Medulla oblongata (tissue), 1 donor: Measurements from ENCODE around the gene CCDC9.

Source experiments
- DNase-seq: peaks from one replicate; pipeline ENCODE4 v3.0.0-alpha.2; 2015; ENCODE audit errors: extremely low spot score

CCDC9 gene

DNA sequence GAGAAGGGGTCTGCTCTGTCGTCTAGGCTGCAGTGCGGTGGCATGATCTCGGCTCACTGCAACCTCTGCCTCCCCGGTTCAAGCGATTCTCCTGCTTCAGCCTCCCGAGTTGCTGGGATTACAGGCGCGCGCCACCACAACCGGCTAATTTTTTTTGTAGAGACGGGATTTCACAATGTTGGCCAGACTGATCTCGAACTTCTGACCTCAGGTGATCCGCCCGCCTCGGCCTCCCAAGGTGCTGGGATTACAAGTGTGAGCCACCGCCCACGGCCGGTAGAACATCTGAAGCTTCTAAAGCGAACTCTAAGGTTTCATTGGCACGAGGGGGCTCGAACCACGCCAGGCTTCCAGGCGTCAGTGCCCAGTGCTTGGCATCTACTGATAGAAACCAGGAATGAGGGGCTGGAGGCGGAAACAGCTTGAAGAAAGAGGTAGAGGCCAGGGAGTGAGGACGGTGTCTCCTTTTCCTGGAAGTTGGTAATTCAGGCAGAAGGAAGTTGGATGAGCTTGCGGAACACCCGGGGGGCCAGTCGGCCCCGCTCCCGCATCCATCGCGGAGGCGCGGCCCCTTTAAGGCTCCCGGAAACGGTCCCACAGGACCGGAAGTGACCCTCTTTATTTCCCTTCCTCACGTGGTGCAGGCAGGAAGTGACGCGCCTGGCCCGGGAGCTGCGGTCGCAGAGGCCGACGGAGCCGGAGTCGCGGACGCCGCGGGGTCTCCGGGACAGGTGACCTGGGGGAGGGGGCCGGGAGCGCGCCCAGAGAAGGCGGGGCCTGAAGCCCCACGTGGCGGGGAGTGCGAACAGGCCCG, at the start of gene CCDC9:
Gene CCDC9, plus strand, starts transcription at position 647 of the 814 bp plus-strand sequence. CDS start 1,876 bp downstream, outside the sequence.
- peak; percentile 97 for DNase-seq

DNA sequence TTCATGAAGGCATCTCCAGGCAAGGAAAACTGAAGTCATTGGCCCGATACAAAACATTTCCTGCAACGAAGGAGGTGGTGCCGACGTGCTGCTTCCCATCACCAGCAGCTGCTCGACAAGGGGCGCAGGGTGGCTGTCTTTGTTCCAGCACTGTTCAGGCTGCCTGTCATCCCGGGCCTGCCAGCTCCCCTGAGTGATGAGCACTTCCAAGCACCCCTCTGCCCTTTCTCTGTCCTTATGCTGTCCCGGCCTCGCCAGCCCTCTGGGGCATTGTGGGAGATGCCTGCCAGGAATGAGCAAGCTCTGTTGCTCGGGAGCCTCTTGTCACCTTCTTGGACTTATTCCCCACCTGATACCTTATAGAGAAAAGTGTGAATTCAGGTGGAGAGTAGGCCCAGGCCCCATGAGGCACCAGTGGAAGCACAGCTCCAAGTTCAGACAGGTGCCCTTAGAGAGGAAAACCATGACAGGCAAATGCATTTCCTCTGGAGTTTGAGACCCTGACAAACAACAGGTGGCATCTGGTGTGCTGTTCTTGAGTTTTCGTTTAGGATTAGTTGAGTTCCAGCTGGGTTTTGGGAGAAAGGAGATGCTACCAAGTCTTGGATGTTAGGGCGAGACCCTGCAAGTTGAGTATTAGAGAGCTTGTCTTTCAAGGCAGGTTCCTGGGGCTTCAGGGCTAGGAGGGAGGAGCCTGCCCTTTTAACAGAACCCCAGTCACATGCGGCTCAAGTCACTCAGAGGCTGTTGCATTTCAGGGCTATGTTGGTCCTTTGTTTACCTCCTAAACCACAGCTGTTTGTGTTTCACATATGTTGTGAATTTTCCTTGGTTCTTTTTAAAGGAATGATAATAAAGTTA, 46.8 kb upstream of the CCDC9 start:
- no peak for DNase-seq

DNA sequence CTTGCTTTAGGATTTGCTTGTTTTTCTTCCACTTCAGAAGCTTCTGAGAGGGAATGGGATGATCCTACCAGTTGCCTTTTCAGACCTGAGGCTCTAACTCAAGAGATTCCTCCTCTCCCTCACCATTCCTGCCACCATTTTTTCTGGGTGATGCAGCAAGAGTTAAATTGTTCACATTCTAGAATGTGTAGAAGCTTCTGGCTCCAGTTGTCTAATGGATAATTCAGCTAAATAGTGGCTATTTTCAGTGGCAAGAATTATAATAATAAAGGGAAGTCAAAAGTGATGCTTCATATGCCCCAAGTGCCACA, 46.2 kb upstream of the CCDC9 start:
- no peak for DNase-seq

DNA sequence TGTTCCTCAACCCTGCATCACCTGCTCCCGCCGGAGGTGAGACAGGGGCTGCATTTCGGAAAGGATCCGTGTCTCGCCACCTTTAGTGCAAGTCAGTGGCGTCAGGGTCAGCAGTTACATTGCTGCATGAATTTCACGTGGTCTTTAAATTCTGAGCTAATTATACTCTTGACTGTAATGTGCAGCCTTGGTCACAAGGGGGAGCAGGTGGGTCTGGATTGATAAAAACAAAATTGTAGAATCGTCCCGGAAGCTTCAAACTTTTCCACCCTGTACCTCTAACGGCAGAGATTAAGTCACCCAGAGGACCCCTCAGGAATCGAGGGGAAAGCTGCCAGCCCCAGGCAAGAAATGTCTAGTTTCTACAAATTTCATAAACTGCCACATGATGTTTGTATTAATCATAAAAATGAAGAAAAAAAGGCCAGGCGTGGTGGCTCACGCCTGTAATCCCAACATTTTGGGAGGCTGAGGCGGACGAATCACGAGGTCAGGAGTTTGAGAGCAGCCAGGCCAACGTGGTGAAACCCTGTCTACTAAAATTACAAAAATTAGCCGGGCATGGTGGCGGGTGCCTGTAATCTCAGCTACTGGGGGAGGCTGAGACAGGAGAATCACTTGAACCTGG, 45.5 kb upstream of the CCDC9 start:
- peak; percentile 86 for DNase-seq

DNA sequence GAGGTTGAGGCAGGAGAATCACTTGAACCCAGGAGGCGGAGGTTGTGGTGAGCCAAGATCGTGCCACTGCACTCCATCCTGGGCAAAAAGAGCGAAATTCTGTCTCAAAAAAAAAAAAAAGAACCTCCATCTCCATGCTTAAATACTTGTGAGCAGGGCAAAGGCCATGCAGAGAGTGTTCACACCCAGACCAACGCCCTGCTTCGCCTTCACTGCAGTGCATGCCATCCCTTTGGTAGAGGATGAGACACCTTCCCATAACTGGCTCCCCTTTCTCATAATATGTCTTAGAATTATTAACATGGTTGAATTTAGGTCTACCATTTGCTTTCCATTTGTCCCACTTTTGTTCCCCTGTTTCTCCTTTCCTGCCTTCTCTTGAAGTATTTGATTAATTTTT, 40.7 kb upstream of the CCDC9 start:
- no peak for DNase-seq

DNA sequence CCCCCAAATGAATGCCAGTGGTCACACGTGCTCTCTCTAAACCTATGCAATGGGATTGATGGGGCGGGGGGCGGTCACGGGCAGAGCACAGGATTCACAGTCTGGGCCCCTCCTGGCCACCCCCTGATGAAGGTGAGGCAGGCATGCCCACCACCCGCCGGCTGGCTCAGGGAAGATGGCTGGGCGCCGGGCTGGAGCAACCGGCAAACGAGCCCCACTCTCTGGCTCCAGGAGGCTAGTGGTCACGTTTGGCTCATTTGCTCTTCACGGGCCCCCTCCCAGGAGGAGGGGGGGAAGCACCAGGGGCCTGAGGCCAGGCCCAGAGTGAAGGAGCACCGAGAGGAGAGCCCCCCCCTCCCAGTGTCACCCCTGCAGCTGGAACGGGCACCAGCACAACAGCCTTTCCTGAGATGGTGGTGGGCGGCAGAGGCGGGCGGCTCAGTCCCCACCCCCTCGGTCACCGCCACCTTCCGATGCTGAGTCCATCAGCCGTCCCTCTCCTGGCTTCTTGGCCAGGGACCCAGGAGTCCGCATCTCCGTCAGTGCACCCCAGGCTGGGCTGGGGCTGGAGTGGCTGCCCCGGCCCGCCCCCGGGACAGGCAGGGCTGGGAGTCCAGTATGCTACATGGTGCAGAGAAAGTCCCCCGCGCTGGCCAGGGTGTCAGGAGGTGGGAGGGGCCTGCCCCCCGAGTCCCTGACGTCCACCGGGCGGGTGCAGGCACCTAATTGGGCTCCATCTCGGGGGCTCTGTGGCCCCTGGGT, 35.1 kb upstream of the CCDC9 start:
- DNase-seq: no peak

DNA sequence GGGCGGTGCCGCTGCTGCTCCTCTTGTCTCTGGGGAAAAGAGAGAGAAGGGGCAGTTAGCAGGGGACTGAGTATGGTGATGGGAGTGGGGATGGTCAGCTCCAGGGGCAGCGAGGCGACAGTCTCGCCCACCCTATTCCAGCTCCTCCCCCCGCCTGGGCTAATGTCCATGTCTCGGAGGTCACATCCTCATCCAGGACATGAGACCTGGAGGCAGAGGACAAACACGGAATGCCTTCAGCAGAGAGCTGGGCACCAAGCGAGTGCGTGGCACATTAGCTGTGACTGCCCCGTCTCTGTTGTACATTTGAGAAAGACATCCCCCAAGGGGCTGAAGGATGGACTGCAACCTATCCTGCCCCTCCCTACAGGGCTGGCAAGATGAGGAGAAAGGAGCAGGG, 34.4 kb upstream of the CCDC9 start:
- DNase-seq: no peak

DNA sequence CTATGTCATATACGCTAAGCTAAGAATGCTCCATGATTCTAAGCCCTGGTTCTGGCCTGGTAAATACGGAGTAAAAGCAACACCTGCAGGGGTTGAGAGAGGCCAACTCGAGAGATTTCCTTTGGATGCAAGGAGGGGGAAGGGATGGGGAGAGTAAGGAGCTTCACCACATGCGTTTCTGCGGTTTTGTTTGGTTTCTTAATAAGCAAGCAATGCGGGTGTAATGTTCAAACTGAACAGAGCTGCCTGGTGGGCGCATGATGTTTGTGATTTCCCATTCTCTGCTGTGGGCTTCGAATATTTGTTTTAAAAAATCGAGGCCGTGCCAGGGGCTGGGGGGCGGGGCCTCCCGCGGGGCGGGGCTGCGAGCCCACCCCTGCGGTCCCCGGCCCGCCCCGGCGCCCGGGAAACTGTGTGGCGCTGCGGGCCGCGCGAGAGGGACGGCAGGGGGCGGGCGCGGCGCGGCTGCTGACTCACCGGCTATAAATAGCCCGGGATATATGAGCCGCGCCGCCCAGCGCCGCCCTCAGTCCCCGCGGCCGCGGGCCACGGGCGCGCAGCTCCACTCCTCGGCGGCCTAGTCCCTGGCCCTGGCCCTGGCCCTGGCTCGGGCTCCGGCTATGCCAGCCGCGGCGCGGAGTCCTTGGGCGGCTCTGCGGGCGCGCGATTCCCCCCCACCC, 30.4 kb upstream of the CCDC9 start:
- peak; percentile 92 for DNase-seq

DNA sequence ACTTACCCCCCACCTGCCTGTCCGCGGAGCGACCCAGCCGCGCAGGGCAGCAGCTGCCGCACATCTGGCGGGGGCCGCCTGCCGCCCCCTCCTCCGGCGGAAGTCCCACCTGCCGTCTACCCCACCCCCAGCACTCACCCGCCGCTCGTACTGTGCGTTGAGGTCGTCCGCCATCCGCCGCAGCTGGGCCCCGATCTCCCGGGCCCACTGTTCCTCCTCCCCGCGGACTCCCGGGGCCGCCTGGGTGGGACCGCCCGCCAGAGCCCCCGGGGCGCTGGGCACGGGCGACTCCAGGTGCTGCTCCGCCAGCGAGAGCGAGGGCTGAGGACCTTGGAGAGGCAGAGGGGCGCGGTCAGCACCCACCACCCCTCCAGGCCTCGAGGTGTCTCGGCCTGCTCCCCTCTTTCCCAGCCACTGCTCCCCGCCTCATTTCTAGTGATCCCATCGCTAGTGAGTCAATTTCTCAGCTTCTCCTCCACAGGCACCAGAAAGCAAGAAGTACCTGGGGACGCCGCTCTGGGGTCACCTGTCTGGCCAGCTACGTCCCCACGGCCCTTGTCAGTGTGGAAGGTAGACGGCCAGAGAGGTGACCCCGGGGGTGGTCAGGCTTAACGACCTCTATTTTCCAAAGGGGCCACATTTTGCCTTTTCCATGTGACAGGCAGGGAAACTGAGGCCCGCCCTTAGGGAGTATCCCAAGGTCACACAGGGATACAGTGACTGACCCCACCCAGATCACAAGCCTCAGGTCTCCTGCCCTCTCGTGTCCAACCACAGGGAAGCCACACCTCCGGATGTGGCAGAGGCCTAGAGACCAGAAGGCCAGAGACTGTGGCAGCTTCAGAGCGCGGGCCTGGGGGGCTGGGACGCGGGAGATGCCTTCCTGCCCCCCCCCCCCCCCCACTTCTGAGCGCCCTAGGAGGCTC, 29.6 kb upstream of the CCDC9 start:
- DNase-seq: peak; percentile 88

DNA sequence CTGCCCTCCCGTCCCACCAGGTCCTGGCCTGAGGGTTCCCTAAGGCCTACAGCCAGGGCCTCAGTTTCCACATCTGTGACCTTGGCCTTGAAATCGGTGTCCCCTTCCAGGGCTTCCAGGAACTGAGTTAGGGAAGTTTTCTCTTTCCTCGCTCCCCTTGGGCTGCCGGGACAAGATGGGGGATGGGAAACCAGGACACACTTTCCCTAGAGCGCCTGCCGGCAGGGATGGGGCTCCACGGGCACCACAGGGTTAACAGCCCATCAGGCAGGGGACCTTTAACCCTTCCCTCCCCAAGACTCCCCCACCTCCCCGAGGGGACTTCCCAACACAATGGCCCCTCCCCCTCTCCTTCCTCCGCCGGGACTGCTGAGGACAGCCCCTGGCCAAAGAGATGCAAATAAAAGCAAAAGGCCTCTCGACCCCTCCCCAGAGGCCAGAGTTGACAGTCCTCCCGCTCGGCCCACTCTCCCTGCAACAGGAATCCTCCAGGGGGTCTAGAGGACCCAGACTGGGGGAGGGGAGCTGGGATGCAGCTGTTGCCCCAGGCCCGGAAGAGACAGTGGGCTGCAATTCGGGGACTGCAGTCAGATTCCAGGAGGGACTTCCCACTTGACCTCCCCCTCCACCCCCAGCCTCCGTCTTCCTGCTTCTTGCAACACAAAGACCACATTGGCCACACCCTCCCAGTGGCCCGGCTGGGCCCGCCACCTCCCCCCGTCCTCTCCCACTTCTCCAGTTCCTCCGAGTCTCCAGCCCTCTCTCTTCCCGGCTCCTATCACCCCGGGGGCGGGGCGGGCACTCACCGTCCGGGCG, 28.8 kb upstream of the CCDC9 start:
- DNase-seq: peak; percentile 74

DNA sequence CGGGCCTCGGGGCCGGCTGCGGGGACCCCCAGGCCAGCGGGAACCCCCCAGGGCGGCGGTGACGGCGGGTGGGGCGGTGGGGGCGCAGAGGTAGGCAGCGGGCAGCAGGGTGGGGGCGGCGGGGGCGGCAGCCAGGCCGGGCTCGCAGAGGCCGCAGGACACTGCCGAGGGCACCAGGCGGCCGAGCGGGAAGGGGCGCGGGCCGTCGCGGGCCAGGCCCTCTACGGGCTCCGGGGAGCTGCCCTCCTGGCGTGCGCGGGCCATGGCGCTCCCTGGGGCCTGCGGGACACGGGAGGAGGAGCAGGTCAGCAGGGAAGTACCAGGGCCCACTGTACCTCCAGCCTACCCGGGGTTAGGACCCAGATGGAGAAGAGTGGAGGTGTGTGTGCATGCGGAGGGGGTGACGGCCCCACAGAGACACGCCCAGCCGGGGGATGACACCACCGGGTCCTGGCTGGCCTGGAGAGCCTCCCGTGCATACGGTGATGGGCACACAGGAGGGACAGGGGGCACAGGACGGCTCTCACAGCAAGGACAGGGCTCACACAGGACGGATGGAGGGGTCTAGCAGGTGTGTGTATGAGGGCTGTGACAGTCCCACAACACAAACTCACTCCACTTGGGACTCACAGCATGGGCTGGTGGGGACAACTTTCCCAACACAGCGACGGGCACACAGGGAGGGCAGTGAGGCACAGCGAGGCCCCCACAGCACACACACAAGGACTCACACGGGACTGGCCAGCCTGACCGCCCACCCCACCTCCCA, 28.0 kb upstream of the CCDC9 start:
- no peak for DNase-seq

DNA sequence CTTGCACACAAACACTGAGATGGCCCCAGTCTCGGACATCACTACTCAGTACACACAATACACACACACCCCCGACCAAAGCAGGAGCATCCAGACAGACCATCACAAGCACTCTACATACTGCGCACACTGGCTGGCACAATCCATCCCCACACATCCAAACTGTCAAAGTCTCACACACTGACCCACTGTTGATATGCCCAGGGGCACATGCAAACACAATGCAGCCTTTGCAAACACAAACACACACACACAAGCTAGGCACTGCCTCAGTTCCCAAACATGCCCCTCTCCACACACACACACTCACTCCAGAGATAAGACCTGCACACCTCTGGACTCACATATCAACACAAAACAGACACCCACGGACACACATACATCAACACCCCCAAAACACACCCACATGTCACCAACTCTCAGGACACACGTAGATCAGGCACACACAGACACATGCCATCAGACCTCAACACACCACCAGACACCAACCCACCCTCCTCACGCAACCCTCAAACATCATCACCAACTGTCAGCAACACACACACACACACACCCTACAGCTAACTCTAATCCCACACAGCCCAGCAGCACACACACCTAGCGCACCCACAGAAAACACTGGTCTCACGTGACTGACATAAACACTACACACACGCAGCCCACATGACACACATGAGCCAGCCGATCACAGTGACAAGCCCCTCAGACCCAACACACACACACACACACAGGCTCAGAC, 27.2 kb upstream of the CCDC9 start:
- peak; percentile 50 for DNase-seq

DNA sequence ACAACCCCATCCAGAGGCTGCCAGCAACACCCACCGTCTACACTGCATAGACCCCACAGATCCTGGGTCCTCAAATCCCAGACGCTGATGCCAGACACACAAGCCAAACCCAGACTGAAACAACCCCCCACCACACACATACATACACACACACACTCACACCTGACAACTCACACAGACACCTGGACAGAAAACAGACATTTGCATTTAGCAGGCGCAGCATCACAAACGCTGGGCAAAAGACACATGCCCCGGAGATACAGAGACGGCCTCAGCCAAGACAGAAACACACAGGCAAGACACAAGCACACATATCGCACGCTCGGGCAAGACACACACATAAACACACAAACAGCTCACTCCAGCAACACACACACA, 26.7 kb upstream of the CCDC9 start:
- DNase-seq: no peak

DNA sequence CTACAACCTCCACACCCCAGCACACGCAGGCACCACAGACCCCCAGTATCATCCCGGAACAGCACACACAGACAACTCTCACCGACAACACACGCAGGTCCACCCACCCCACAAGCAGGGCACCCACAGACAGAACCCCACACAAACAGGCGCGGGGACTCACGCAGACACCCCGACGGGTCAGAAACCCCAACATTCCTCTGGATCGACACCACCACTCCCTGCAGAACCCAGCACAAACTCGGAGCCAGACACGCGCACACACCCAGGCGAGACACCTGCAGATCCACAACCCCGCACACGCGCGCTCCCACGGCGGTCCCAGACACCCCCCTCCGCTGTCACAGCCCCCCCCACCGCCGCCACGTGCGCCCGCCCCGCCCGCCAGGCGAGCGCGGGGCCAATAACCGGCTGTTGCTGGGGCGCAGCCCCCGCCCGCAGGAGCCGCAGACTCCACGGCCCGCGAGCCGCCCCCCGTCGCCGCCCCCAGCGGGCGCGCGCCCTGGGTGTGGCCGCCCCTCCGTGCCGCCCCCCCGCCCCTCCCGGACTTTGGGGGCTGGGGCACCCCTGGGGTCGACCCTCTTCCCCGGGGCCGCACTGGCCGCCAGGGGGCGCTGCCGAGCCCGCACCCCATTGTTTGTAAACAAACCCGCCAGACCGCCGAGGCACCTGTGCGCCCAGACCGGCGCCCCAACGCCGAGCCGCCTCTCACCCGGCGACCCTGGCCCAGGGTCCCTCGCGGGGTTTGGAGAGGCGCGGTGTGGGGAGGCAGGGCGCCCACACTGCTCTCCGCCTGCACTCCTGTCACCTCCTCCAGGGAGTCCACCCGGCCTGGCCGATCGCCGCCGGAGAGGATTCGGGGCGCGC, 26.0 kb upstream of the CCDC9 start:
- peak; percentile 29 for DNase-seq

DNA sequence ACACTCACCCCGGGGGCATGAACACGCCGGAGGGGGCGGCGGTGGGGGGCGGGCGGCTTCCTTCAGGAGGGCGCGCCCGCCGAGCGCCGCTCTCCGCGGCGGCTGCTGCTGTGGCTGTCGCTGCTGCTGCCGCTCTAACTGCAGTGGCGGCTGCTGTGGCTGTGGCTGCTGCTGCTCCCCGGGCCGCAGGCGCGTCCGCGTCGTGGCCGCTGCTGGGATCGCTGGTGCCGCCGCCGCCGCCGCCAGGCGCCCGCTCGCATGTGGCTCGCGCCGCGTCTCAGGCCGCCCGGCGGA, 25.5 kb upstream of the CCDC9 start, which contains the start of gene BBC3:
Gene BBC3, minus strand, starts transcription at position 279 of the 294 bp plus-strand sequence. CDS start 2,768 bp downstream, outside the sequence.
- no peak for DNase-seq

DNA sequence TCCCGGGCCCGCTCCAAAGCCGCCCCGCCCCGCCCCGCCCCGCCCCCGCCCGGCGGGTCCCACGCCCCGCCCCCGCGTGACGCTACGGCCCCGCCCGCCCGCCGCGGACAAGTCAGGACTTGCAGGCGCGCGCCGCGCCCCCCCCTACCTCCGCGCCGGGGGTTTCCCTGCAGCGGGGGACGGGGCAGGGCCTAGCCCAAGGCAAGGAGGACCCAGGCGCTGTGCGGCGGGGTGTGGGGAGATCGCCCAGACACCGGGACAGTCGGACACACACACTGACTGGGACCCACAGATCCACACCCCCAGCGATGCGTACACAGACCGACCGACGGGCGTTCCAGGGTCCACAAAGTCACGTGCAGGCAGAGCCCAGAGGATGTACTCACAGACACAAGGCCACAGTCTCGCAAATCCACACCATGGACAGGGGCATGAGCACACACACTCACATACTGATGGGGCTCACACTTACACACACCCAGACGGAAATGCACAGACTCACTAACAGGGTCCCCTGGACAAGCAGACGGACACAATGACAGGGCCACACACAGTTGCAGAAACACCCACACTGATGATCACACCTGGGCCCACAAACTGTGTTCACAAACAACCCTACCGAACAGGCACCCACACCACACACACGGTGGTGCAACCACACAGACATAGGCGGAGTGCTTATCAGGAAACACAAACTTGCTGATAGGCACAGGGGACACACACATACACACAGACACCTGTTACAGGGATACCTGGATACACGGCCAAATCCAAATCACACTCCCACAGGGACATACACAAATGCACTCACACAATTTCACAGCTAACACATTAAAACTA, 24.9 kb upstream of the CCDC9 start:
- DNase-seq: peak; percentile 78
